Neural cell (in vitro differentiated cells): ENCODE results near the gene GLT8D2.

Source experiments
- EZH2 ChIP-seq: fragments of 200-600, 300-800 bp; shearing (Covaris generic), sonication (generic); IDR thresholded peaks from 2 replicates; pipeline ENCODE4 v1.6.1; 2014; ENCODE audit warnings: antibody characterized with exemption, low read length, borderline replicate concordance, mild to moderate bottlenecking; ENCODE audit not compliant: insufficient read depth, poor library complexity, severe bottlenecking
- TAF1 ChIP-seq: IDR thresholded peaks from 2 replicates; pipeline ENCODE4 v1.6.1; 2012; ENCODE audit warnings: low read depth
- TF ChIP-seq, protein P1 (sequence below): fragments of 450-650 bp; IDR thresholded peaks from 2 replicates; pipeline ENCODE4 v1.5.1; 2014; ENCODE audit warnings: antibody characterized with exemption, mild to moderate bottlenecking, moderate library complexity; ENCODE audit not compliant: poor library complexity, severe bottlenecking

DNA sequence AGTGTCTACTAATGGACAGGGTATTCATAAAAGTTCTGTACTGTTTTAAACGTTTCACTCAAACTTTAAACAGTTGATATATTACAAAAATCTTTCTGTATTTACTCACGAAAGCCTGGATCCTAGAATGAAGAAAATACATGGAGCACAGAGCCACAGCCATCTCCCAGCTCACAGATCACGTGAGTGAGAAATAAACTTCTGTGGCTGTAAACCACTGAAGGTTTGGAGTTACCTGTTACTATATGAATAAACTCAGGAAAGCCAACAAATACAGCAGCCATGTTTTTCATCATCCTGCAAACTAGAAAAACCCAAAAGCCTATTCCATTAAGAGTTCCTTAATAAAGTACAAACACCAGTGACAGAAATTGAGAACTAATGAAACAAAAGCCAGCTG, 85.2 kb downstream of the GLT8D2 start:
- TF ChIP-seq TAF1 (no peak), EZH2 (no peak)
- TF ChIP-seq, protein P1, sequence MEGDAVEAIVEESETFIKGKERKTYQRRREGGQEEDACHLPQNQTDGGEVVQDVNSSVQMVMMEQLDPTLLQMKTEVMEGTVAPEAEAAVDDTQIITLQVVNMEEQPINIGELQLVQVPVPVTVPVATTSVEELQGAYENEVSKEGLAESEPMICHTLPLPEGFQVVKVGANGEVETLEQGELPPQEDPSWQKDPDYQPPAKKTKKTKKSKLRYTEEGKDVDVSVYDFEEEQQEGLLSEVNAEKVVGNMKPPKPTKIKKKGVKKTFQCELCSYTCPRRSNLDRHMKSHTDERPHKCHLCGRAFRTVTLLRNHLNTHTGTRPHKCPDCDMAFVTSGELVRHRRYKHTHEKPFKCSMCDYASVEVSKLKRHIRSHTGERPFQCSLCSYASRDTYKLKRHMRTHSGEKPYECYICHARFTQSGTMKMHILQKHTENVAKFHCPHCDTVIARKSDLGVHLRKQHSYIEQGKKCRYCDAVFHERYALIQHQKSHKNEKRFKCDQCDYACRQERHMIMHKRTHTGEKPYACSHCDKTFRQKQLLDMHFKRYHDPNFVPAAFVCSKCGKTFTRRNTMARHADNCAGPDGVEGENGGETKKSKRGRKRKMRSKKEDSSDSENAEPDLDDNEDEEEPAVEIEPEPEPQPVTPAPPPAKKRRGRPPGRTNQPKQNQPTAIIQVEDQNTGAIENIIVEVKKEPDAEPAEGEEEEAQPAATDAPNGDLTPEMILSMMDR: no peak
